MCF 10A (cell line): ENCODE results near the gene CEP70. TPM values are rescaled to one million over a fixed set of nuclear protein-coding genes. Genes with fewer than 3 reads are reported as not detected.

Source experiments
- BruUV-seq: library from RNA; stranded (reverse); fragments of 400-500 nt; replicated peaks from 2 replicates; lab custom pipeline; 2021; lab: Mats Ljungman, UMichigan
- CTCF ChIA-PET: fragments of 300-600 bp; sonication (Branson Sonifier 250); formaldehyde crosslinking; extraction: SDS; loops from one replicate; lab custom pipeline; 2021; ENCODE audit warnings: antibody characterized with exemption, inconsistent platforms; lab: Yijun Ruan, JAX
- POLR2A ChIA-PET: fragments of 300-600, 350-650 bp; sonication (Branson Sonifier 250); formaldehyde crosslinking; extraction: SDS; loops from one replicate; lab custom pipeline; 2020; ENCODE audit warnings: antibody characterized with exemption, inconsistent platforms; lab: Yijun Ruan, JAX
- DNase-seq: peaks from one replicate; pipeline ENCODE4 v3.0.0-alpha.2; 2018; ENCODE audit not compliant: unreplicated experiment
- H3K27ac Mint-ChIP-seq: one replicate; pipeline ENCODE4 v1.8.0; 2022; ENCODE audit warnings: mild to moderate bottlenecking, low read depth, mixed read lengths; ENCODE audit not compliant: unreplicated experiment
- H3K27me3 Mint-ChIP-seq: one replicate; pipeline ENCODE4 v1.8.0; 2022; ENCODE audit warnings: mixed read lengths; ENCODE audit not compliant: insufficient read depth, unreplicated experiment
- H3K36me3 Mint-ChIP-seq: one replicate; pipeline ENCODE4 v1.8.0; 2022; ENCODE audit warnings: mild to moderate bottlenecking, moderate library complexity, mixed read lengths; ENCODE audit not compliant: insufficient read depth, unreplicated experiment
- H3K4me1 Mint-ChIP-seq: one replicate; pipeline ENCODE4 v1.8.0; 2022; ENCODE audit warnings: mixed read lengths; ENCODE audit not compliant: insufficient read depth, unreplicated experiment
- H3K4me3 Mint-ChIP-seq: one replicate; pipeline ENCODE4 v1.8.0; 2022; ENCODE audit warnings: mild to moderate bottlenecking, moderate library complexity, mixed read lengths; ENCODE audit not compliant: unreplicated experiment
- H3K9me3 Mint-ChIP-seq: one replicate; pipeline ENCODE4 v1.8.0; 2022; ENCODE audit warnings: mixed read lengths; ENCODE audit not compliant: unreplicated experiment
- CTCF ChIP-seq: fragments of 200-600 bp; IDR thresholded peaks from one replicate; pipeline ENCODE4 v1.8.0; 2022; ENCODE audit warnings: antibody characterized with exemption, mild to moderate bottlenecking; ENCODE audit not compliant: unreplicated experiment
- intact Hi-C: fragments of 100-400 bp; cut with micrococcal nuclease; formaldehyde crosslinking; loops from 2 replicates; pipeline ENCODE4 v1.14.1; 2022
- total RNA-seq: library from RNA; stranded (reverse); gene quantifications from 2 replicates; pipeline ENCODE4 v1.2.3, GENCODE V29; 2022

Gene CEP70
- total RNA-seq, 1 experiment from 2014 or later: 21.3 TPM

DNA sequence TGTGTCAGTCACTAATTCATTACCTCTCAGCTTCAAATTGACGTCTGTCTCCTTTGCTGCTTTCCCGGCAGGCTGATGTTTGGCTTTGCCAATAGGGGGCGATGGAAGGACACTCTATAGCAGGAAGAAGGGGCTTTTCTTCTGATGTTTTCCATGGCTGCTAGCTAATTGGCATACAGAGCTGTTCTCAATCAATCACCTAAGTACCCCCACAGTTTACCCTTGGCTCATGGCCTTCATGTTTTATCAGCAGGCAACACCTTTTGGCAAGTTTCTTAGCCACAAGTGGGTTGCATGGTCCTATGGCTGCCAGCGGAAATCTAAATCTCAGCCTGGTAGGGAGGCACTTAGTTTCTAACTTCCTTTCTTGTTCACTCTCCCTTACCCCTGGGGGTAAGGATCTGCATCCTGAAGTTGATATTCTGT is 114.6 kb downstream of the CEP70 start:
- intact Hi-C loops: loop anchor here (1.0 to 5.0 kb wide), 5 partner anchors 62 to 443 kb away; partner anchors contain the start of gene CEP70
- Mint-ChIP-seq H3K27me3 (no peaks in the 10 kb centered on the region), H3K4me3 (no peak overlapping the region), H3K36me3 (no peaks in the 10 kb centered on the region), H3K9me3 (no peaks in the 10 kb centered on the region), H3K4me1 (peaks cover 6% of the 10 kb centered on the region), H3K27ac (peak overlapping the region; percentile 57)
- peak; percentile 88 for TF ChIP-seq CTCF
- ChIA-PET POLR2A (no interaction called here), CTCF (interaction anchor here (0.5 to 2.3 kb wide), 19 partner anchors 8 to 941 kb away, joined by 3 to 19 read pairs (median 4); partner anchors contain the start of gene CEP70)
- DNase-seq: peak; percentile 62
- BruUV-seq: no TSS peak

- Mint-ChIP-seq H3K27me3 (no peaks in the 10 kb centered on the region), H3K27ac (no peak overlapping the region), H3K36me3 (peaks cover 4% of the 10 kb centered on the region), H3K4me3 (no peak overlapping the region), H3K9me3 (no peaks in the 10 kb centered on the region), H3K4me1 (peaks cover 6% of the 10 kb centered on the region)
- intact Hi-C loops: loop anchor here (2.0 to 5.0 kb wide), 3 partner anchors 60 to 445 kb away; no protein-coding TSS in a partner anchor
- POLR2A ChIA-PET: no interaction called here
- TF ChIP-seq CTCF: no peak
- CTCF ChIA-PET: interaction anchor here (0.7 to 2.3 kb wide), 4 partner anchors 10 to 445 kb away, joined by 3 to 19 read pairs (median 5); no protein-coding TSS in a partner anchor
- DNase-seq: no peak
- no TSS peak for BruUV-seq
Measured at GRCh38 chr3:138477801-138478200, 116.3 kb downstream of the CEP70 start.

DNA sequence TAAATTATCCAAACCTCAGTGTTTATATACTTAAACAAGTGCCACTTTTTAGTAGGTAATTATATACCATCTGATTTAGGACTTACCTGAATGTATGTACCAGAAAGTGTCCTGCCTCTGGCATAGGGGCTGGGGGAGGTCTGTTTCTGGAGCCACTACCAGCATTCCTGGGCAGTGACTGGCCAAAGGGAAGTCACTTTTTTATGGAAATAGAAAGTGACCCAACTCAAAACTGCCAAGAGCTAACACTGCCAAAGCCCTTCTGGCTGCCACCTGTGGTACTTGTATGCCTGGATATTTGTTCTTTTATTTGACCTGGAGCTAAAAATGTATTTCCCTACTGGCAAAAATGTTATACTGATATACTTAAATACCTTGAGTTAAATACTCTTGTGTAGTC is 116.9 kb downstream of the CEP70 start:
- no peak for TF ChIP-seq CTCF
- H3K4me1 Mint-ChIP-seq: peaks cover 6% of the 10 kb centered on the region
- no peak for DNase-seq
- H3K27ac Mint-ChIP-seq: no peak overlapping the region
- no peaks in the 10 kb centered on the region for H3K9me3 Mint-ChIP-seq
- no peaks in the 10 kb centered on the region for H3K27me3 Mint-ChIP-seq
- BruUV-seq: no TSS peak
- POLR2A ChIA-PET: no interaction called here
- intact Hi-C loops: loop anchor here (5.0 kb wide), 2 partner anchors 60 to 215 kb away; no protein-coding TSS in a partner anchor
- no peak overlapping the region for H3K4me3 Mint-ChIP-seq
- CTCF ChIA-PET: interaction anchor here (0.5 to 0.7 kb wide), 2 partner anchors 45 to 87 kb away, joined by 3 to 4 read pairs; no protein-coding TSS in a partner anchor
- peaks cover 4% of the 10 kb centered on the region for H3K36me3 Mint-ChIP-seq

DNA sequence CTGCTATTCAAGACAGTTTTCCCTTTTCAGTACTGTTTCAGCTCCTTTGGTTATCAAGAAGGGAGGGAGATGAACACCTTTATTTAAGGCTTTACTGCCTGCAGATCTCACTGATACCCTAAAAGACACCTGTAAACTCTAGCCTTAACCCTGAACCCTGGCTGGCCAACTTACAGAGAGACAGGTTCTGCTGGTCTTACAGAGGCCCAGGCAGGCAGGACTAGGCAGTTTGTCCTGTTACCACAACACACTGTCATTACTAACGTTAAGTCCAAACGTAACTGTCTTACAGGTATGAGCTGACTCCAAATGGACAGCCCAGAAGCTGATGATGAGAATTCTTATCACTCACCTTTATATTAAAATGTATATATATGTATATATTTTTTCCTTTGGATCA is 117.5 kb downstream of the CEP70 start:
- intact Hi-C loops: loop anchor here (5.0 kb wide), 2 partner anchors 59 to 216 kb away; no protein-coding TSS in a partner anchor
- BruUV-seq: no TSS peak
- no peaks in the 10 kb centered on the region for H3K9me3 Mint-ChIP-seq
- CTCF ChIA-PET: no interaction called here
- no peaks in the 10 kb centered on the region for H3K27me3 Mint-ChIP-seq
- TF ChIP-seq CTCF: no peak
- peaks cover 6% of the 10 kb centered on the region for H3K4me1 Mint-ChIP-seq
- no peak overlapping the region for H3K4me3 Mint-ChIP-seq
- peaks cover 4% of the 10 kb centered on the region for H3K36me3 Mint-ChIP-seq
- DNase-seq: no peak
- H3K27ac Mint-ChIP-seq: no peak overlapping the region
- POLR2A ChIA-PET: no interaction called here
